ENCODE measurements around the gene APOF. TPM values are rescaled to one million over a fixed set of nuclear protein-coding genes. Genes with fewer than 3 reads are reported as not detected.
A peak's percentile ranks its signal among the peaks of the same experiment; 100 is the strongest.

Gene APOF
- total and polyA plus RNA-seq, 2 of the 13 experiments (the other 11 are each of a cell fraction or from before 2014, with no cell fraction given) = 3.3 to 23.9 TPM

- TF ChIP-seq ZNF34 (CRISPR knock-in tag; IDR thresholded peaks at IDR 0.05; ENCODE audit: borderline replicate concordance) (no peak), FOXM1 (CRISPR knock-in tag; IDR thresholded peaks at IDR 0.05) (no peak), CSRNP1 (CRISPR knock-in tag; IDR thresholded peaks at IDR 0.05) (no peak), GATAD2A (CRISPR knock-in tag; IDR thresholded peaks at IDR 0.05) (peak; percentile 18; the same call in 1 of the 2 replicates), NBN (conservative IDR thresholded peaks at IDR 0.05) (no peak), ZNF251 (CRISPR knock-in tag; IDR thresholded peaks at IDR 0.05) (no peak), ZNF580 (CRISPR knock-in tag; IDR thresholded peaks at IDR 0.05; ENCODE audit: borderline replicate concordance, low read depth) (0 out of 2 replicates have a peak, but pooled peaks have one; percentile 54), CHD2 (IDR thresholded peaks at IDR 0.05; ENCODE audit: low read depth, low read length) (no peak), MED1 (CRISPR knock-in tag; IDR thresholded peaks at IDR 0.05) (peak; percentile 34; the same call in 1 of the 2 replicates), SPEN (CRISPR knock-in tag; IDR thresholded peaks at IDR 0.05; ENCODE audit: low read depth) (peak; percentile 74), RERE (CRISPR knock-in tag; IDR thresholded peaks at IDR 0.05; ENCODE audit: low read depth) (no peak), HOXA7 (CRISPR knock-in tag; IDR thresholded peaks at IDR 0.05) (no peak), ZNF33B (CRISPR knock-in tag; IDR thresholded peaks at IDR 0.05) (no peak), THRA (CRISPR knock-in tag; IDR thresholded peaks at IDR 0.05; ENCODE audit: borderline replicate concordance) (peak; percentile 14; the same call in 1 of the 2 replicates), RFX3 (CRISPR knock-in tag; IDR thresholded peaks at IDR 0.05) (no peak), CEBPZ (IDR thresholded peaks at IDR 0.05; ENCODE audit: low read length) (no peak), POGZ (CRISPR knock-in tag; IDR thresholded peaks at IDR 0.05) (no peak), NFKBIZ (CRISPR knock-in tag; IDR thresholded peaks at IDR 0.05) (peak; percentile 56; the same call in 1 of the 2 replicates)
Observed at GRCh38 chr12:56333679-56334489, 28.8 kb downstream of the APOF start, which contains the start of gene PAN2 (continued).
